ENCODE measurements around the gene C19orf25.

C19orf25 gene

DNA sequence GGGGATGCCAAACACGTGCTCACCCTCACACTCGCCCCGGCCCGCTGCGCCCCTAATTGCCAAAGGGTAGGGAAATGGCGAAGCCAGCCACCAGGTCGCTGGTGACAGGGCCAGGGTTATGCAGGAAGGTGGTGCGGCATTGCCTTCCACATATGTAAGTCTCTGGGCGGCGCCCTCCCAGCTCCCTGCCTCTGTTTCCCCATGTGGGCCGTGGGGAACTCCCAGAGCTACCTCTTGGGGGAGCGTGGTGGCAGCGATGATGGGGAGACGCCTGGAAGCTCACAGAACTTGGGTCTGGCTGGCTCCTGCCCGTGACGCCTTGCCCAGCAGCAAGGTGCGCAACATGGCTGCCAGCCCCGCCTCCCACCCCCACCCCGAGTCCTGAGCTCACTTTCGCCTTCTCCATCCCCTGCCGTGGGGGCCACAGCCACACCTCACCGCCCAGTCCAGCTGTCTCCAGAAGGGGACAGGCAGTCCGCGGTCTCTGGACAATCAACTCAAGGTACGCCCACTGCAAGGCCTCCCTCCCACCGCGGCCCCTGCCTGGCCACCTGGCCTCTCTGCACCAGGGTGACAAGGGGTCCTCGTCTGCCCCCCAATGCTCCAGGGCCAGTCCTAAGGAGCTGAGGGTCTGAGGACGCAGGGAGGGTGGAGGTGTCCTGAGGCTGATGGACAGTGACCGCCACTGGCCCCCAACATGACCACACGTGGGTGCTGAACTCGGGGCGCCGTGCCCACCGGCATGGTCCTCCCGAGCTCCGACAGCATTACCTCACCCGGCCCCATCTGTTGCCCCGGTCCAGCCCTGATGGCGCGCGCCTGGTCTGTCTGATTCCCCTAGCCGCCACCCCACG lies 6.6 kb downstream of the C19orf25 start:
- TF ChIP-seq, protein P1, sequence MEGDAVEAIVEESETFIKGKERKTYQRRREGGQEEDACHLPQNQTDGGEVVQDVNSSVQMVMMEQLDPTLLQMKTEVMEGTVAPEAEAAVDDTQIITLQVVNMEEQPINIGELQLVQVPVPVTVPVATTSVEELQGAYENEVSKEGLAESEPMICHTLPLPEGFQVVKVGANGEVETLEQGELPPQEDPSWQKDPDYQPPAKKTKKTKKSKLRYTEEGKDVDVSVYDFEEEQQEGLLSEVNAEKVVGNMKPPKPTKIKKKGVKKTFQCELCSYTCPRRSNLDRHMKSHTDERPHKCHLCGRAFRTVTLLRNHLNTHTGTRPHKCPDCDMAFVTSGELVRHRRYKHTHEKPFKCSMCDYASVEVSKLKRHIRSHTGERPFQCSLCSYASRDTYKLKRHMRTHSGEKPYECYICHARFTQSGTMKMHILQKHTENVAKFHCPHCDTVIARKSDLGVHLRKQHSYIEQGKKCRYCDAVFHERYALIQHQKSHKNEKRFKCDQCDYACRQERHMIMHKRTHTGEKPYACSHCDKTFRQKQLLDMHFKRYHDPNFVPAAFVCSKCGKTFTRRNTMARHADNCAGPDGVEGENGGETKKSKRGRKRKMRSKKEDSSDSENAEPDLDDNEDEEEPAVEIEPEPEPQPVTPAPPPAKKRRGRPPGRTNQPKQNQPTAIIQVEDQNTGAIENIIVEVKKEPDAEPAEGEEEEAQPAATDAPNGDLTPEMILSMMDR (IDR thresholded peaks at IDR 0.05; ENCODE audit: low read depth, low read length) = no peak
- DNase-seq (ENCODE audit: extremely low read depth, low read depth) = no peak

DNA sequence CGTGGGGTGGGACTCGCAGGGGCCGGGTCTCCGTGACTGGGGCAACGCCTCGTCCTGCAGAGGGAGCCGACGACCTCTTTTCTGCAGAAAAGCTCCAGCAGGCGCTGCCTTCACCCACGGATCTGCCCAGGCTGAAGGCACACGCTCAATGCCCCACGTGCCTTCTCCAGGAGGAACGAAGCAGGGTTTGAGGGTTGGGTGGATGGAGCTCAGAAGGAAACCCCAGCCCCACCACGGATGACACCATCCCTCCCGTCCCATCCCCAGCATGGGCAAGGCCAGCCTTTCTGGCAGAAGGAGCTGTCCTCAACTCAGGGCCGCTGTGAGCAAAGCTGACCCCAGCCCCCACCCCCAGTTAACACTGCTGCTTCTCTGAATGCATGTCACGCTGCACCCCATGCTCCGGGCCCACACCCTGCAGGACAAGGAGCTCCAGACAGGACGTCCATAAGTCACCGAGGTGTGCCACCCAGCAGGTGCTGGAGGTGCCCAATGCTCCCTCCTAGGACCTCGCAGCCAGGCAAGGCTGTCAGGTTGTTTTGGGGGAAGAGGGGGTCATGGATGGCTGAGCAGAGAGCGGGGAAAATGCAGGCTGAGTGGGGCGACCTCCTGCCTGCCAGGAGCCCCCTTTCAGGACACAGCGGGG lies 7.4 kb downstream of the C19orf25 start:
- TF ChIP-seq, protein P1 (IDR thresholded peaks at IDR 0.05; ENCODE audit: low read depth, low read length) = peak; percentile 6
- no peak for DNase-seq (ENCODE audit: extremely low read depth, low read depth)

DNA sequence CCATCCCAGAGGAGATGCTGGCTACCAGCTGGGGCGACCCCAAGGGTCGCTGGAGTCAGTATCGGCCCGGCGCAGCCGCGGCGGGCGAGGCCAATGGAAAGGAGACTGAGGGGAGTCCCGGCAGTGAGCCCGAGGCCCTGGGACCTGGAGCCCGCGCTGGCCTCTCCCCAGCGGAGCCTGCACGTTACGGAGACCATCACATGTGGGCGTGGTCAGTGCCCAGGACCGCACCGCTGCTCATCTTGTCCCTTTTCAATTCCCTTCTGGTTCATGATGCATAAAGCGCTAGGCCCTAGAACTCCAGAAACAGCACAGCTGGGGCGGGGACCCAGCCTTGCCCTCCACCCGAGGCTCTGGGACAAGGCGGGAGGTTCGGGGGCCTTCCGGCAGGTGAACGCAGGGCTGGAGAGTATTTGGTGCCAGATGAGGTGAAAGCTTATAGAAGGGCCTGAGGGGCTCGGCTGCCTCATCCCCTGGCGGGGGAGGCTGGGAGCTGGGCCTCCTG lies 8.0 kb downstream of the C19orf25 start:
- no peak for DNase-seq (ENCODE audit: extremely low read depth, low read depth)
- TF ChIP-seq, protein P1 (IDR thresholded peaks at IDR 0.05; ENCODE audit: low read depth, low read length) = no peak

DNA sequence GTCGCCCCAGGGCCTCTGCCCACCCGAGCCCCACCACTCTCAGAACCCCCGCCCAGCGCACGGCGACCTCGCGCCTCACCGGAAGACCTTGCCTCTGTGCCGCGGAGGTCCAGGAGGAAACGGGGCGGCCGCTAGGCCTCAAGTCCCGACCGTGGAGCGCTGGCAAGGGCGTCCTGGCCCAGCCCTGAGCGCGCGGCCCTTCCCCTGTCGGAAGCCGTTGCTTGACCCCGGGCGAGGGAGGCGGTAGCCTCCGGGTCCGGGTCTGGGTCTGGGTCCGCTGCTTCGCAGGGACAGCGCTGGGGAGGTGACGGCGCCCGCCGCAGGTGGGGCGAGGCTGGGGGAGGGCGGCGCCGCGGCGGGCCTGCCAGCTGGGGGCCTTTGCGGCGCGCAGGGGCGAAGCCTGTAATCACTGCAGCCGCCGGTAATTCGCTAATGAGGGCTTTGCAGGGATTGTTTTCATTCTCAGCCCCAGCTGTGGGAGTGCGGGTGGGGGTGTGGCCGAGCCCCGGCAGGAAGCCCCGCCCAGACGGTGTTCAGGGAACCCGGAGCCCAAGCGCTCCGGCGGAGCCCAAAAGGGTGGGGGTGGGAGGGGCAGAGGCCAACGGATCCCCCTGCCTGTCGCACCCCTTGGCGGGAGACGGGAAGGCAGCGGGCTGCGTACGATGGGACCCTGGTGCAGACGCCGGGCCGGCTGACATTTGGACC lies 8.6 kb downstream of the C19orf25 start:
- DNase-seq (ENCODE audit: extremely low read depth, low read depth) = no peak
- TF ChIP-seq, protein P1 (IDR thresholded peaks at IDR 0.05; ENCODE audit: low read depth, low read length) = no peak

DNA sequence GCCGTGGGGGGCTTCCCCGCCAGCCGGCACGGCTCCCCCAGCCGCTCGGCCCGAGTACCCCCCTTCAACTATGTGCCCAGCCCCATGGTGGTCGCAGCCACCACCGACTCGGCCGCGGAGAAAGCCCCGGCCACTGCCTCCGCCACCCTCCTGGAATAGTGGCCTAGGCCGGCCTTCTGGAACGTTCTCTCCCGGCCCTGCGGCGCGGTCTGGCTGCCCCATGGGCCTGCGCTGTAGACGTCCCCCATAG lies 9.0 kb downstream of the C19orf25 start:
- no peak for DNase-seq (ENCODE audit: extremely low read depth, low read depth)
- TF ChIP-seq, protein P1 (IDR thresholded peaks at IDR 0.05; ENCODE audit: low read depth, low read length) = no peak

DNA sequence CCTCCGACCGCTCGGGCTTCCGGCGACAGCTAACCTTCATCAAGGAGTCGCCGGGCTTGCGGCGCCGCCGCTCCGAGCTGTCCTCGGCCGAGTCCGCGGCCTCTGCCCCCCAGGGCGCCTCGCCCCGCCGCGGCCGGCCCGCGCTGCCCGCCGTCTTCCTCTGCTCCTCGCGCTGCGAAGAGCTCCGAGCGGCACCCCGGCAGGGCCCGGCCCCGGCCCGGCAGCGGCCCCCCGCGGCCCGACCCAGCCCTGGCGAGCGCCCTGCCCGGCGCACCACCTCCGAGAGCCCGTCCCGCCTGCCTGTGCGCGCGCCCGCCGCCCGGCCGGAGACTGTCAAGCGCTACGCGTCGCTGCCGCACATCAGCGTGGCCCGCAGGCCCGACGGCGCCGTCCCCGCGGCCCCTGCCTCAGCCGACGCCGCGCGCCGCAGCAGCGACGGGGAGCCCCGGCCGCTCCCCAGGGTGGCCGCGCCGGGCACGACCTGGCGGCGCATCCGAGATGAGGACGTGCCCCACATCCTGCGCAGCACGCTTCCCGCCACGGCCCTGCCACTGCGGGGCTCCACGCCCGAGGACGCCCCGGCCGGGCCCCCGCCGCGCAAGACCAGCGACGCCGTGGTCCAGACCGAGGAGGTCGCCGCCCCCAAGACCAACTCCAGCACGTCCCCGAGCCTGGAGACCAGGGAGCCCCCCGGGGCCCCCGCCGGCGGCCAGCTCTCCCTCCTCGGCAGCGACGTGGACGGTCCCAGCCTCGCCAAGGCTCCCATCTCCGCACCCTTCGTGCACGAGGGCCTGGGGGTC lies 9.6 kb downstream of the C19orf25 start:
- DNase-seq (ENCODE audit: extremely low read depth, low read depth) = no peak
- TF ChIP-seq, protein P1 (IDR thresholded peaks at IDR 0.05; ENCODE audit: low read depth, low read length) = no peak
